ENCODE data around the gene DOCK1. TPM values are rescaled to one million over a fixed set of nuclear protein-coding genes. Genes with fewer than 3 reads are reported as not detected.

The DOCK1 gene
- polyA plus RNA-seq, 1 of the 3 experiments (the other 2 are of a cell fraction) = 15.5 TPM

- Histone ChIP-seq H3K27ac (ENCODE audit: low read depth in 2 of 2, low read length in 1 of 2) (no peak overlapping the region), H3K9me3 (no peaks in the 10 kb centered on the region), H2AFZ (ENCODE audit: low read depth) (no peak overlapping the region), H3F3A (replicated peaks; ENCODE audit: insufficient read depth) (peaks cover 6% of the 10 kb centered on the region), H3K4me2 (no peak overlapping the region), H3K27me3 (ENCODE audit: insufficient read depth) (no peaks in the 10 kb centered on the region), H3K4me3 (ENCODE audit: low read depth in 2 of 2, low read length in 1 of 2) (no peak overlapping the region), H3K9me2 (no peaks in the 10 kb centered on the region), H3K79me2 (ENCODE audit: insufficient read depth) (no peaks in the 10 kb centered on the region), H4K20me1 (ENCODE audit: insufficient read depth) (peaks cover 40% of the 10 kb centered on the region), H3K4me1 (ENCODE audit: control insufficient read depth in 1 of 2, insufficient read depth in 2 of 2, low read depth in 1 of 2, low read length in 1 of 2) (peaks cover 0 to 6% of the 10 kb centered on the region in 2 experiments; a peak in 2 of 4 replicates), H3K36me3 (replicated peaks in 1 of 2; ENCODE audit: control insufficient read depth in 1 of 2, insufficient read depth in 2 of 2, low read length in 1 of 2) (peaks cover 10 to 14% of the 10 kb centered on the region in 2 experiments), H3K9ac (no peak overlapping the region)
- CTCF ChIA-PET = no interaction called here
- WGBS (ENCODE audit: low lambda C conversion rate) = 95% methylated on average over 4 of the region's 4 CpGs
- POLR2A ChIA-PET = no interaction called here
- TF ChIP-seq PBX3 (IDR thresholded peaks at IDR 0.05) (no peak), REST (IDR thresholded peaks at IDR 0.05; ENCODE audit: low read depth, low read length) (peak; percentile 99), FOSL2 (IDR thresholded peaks at IDR 0.05; ENCODE audit: borderline replicate concordance, low read depth) (no peak), POLR2AphosphoS5 (IDR thresholded peaks at IDR 0.05; ENCODE audit: low read depth, low read length) (no peak), IRF3 (IDR thresholded peaks at IDR 0.05; ENCODE audit: low read depth, low read length) (no peak), TAF1 (IDR thresholded peaks at IDR 0.05; ENCODE audit: borderline replicate concordance, low read depth, low read length) (no peak), SIN3A (IDR thresholded peaks at IDR 0.05; ENCODE audit: borderline replicate concordance, low read depth, low read length) (no peak)
- DNase-seq = no peak
Measured at GRCh38 chr10:127117125-127117524, 211.9 kb downstream of the DOCK1 start.

- POLR2A ChIA-PET = no interaction called here
- peaks cover 0 to 6% of the 10 kb centered on the region in 2 experiments; a peak in 2 of 4 replicates for H3K4me1 ChIP-seq (ENCODE audit: control insufficient read depth in 1 of 2, insufficient read depth in 2 of 2, low read depth in 1 of 2, low read length in 1 of 2)
- TF ChIP-seq TAF1 (IDR thresholded peaks at IDR 0.05; ENCODE audit: borderline replicate concordance, low read depth, low read length) (no peak), TEAD4 (IDR thresholded peaks at IDR 0.05; ENCODE audit: borderline replicate concordance, insufficient read depth) (no peak), EP300 (IDR thresholded peaks at IDR 0.05; ENCODE audit: borderline replicate concordance in 1 of 2, low read depth in 1 of 2, low read length in 1 of 2) (no peak), SIN3A (IDR thresholded peaks at IDR 0.05; ENCODE audit: borderline replicate concordance, low read depth, low read length) (no peak), POLR2AphosphoS5 (IDR thresholded peaks at IDR 0.05; ENCODE audit: low read depth, low read length) (no peak), REST (IDR thresholded peaks at IDR 0.05; ENCODE audit: low read depth, low read length) (no peak), NFIC (IDR thresholded peaks at IDR 0.05; ENCODE audit: borderline replicate concordance) (no peak), PBX3 (IDR thresholded peaks at IDR 0.05) (no peak), EZH2phosphoT487 (IDR thresholded peaks at IDR 0.05; ENCODE audit: borderline replicate concordance, low read depth) (no peak), IRF3 (IDR thresholded peaks at IDR 0.05; ENCODE audit: low read depth, low read length) (no peak), RCOR1 (IDR thresholded peaks at IDR 0.05; ENCODE audit: low read length) (no peak)
Measured at GRCh38 chr10:127118034-127118433, 212.8 kb downstream of the DOCK1 start.

More at GRCh38 chr10:127118034-127118433, 212.8 kb downstream of the DOCK1 start:
- peaks cover 7 to 14% of the 10 kb centered on the region in 2 experiments for H3K36me3 ChIP-seq (replicated peaks in 1 of 2; ENCODE audit: control insufficient read depth in 1 of 2, insufficient read depth in 2 of 2, low read length in 1 of 2)
- H2AFZ ChIP-seq (ENCODE audit: low read depth) = no peak overlapping the region
- H3K27me3 ChIP-seq (ENCODE audit: insufficient read depth) = no peaks in the 10 kb centered on the region
- no peaks in the 10 kb centered on the region for H3K9me3 ChIP-seq
- H3K79me2 ChIP-seq (ENCODE audit: insufficient read depth) = no peaks in the 10 kb centered on the region
- no peak overlapping the region for H3K4me3 ChIP-seq (ENCODE audit: low read depth in 2 of 2, low read length in 1 of 2)
- H3K27ac ChIP-seq (ENCODE audit: low read depth in 2 of 2, low read length in 1 of 2) = no peak overlapping the region
- H3K9ac ChIP-seq = no peak overlapping the region
- no peak overlapping the region for H3K4me2 ChIP-seq
- DNase-seq = no peak
- H3K9me2 ChIP-seq = no peaks in the 10 kb centered on the region
- H3F3A ChIP-seq (replicated peaks; ENCODE audit: insufficient read depth) = peaks cover 6% of the 10 kb centered on the region
- CTCF ChIA-PET = no interaction called here
- peaks cover 40% of the 10 kb centered on the region for H4K20me1 ChIP-seq (ENCODE audit: insufficient read depth)

All from SK-N-SH (cell line).